ENCODE measurements around the gene CZIB. TPM values are rescaled to one million over a fixed set of nuclear protein-coding genes. Genes with fewer than 3 reads are reported as not detected.

The CZIB gene
- total RNA-seq, 4 donors from 2014 or later: 43.1 to 74.4 (median 62.3) TPM

- no peak for TF ChIP-seq CTCF (IDR thresholded peaks at IDR 0.05)
- ATAC-seq (ENCODE audit: low FRiP score) (peak; percentile 2), DNase-seq (ENCODE audit: low spot score) (no peak)
Measured at GRCh38 chr1:53197291-53198200, 22.9 kb downstream of the CZIB start.

GRCh38 chr1:53196485-53197290, 23.7 kb downstream of the CZIB start, which contains the start of gene CPT2:
CPT2 (plus strand) TSS chr1:53196824; CDS start chr1:53196944, 120 bp downstream.
- no peak for TF ChIP-seq CTCF (IDR thresholded peaks at IDR 0.05)
- DNase-seq (ENCODE audit: low spot score): peak; percentile 71
- peak; percentile 94 for ATAC-seq (ENCODE audit: low FRiP score)

DNA sequence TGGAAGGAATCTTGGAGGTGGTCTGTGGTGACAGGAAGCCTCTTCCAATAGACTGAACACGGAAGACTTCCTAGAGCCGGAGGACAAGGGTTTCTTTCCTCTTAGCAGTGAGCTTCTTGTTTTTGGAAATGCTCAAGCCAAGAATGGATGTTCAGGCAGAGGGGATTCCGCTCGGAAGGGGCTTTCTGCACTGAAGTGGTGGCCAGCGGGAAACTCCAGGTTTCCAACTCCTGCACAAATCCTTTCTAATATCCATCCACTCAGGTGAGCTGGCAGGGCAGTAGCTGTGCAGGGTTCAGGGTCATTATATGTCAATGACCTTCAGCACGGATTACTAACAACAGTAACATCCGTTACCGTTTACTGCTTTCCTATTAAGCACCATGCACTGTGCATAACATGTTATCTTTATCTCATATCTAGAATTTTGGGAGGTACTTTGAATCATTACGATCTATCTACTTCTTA, 24.4 kb downstream of the CZIB start:
- DNase-seq (ENCODE audit: low spot score) (no peak), ATAC-seq (ENCODE audit: low FRiP score) (no peak)
- no peak for TF ChIP-seq CTCF (IDR thresholded peaks at IDR 0.05)

- no peak for TF ChIP-seq CTCF (IDR thresholded peaks at IDR 0.05)
- ATAC-seq (ENCODE audit: low FRiP score) (no peak), DNase-seq (ENCODE audit: low spot score) (no peak)
Measured at GRCh38 chr1:53195246-53196016, 25.0 kb downstream of the CZIB start.

- no peak for TF ChIP-seq CTCF (IDR thresholded peaks at IDR 0.05)
- no peak for DNase-seq (ENCODE audit: low spot score)
- no peak for ATAC-seq (ENCODE audit: low FRiP score)
Measured at GRCh38 chr1:53190210-53190611, 30.2 kb downstream of the CZIB start.

- no peak for TF ChIP-seq CTCF (IDR thresholded peaks at IDR 0.05)
- ATAC-seq (ENCODE audit: low FRiP score) (no peak), DNase-seq (ENCODE audit: low spot score) (no peak)
Measured at GRCh38 chr1:53189061-53189460, 31.4 kb downstream of the CZIB start.

All from omental fat pad (tissue), 4 donors.